OCI-LY1 (cell line): ENCODE data around the gene MIAT.

Source experiments
- H2AFZ ChIP-seq: fragments of 200-600 bp; sonication (generic), shearing (Covaris generic); 2 replicates; pipeline ENCODE4 v1.6.0; 2014; ENCODE audit warnings: antibody characterized with exemption, mild to moderate bottlenecking, low read length
- H3F3A ChIP-seq: fragments of 200-600 bp; sonication (generic), shearing (Covaris generic); 2 replicates; pipeline ENCODE4 v1.6.0; 2014; ENCODE audit warnings: mild to moderate bottlenecking, antibody characterized with exemption, low read length, moderate library complexity; ENCODE audit not compliant: insufficient read depth
- H3K27ac ChIP-seq: fragments of 200-600 bp; sonication (generic); 2 replicates; pipeline ENCODE4 v1.5.1; 2014; ENCODE audit warnings: low read length, mixed run types, mild to moderate bottlenecking, low read depth; ENCODE audit not compliant: poor library complexity, severe bottlenecking
- H3K27me3 ChIP-seq: fragments of 200-600 bp; sonication (generic); 2 replicates; pipeline ENCODE4 v1.6.0; 2014; ENCODE audit warnings: antibody characterized with exemption, mild to moderate bottlenecking, low read length, moderate library complexity; ENCODE audit not compliant: insufficient read depth
- H3K36me3 ChIP-seq: fragments of 200-600 bp; sonication (generic); 2 replicates; pipeline ENCODE4 v1.6.1; 2014; ENCODE audit warnings: mild to moderate bottlenecking, antibody characterized with exemption, low read length, moderate library complexity, mixed read lengths; ENCODE audit not compliant: insufficient read depth
- H3K4me1 ChIP-seq: fragments of 200-600 bp; sonication (generic); 2 replicates; pipeline ENCODE4 v1.5.1; 2014; ENCODE audit warnings: mild to moderate bottlenecking, low read length, moderate library complexity; ENCODE audit not compliant: insufficient read depth, severe bottlenecking
- H3K4me2 ChIP-seq: fragments of 200-600 bp; sonication (generic), shearing (Covaris generic); 2 replicates; pipeline ENCODE4 v1.6.1; 2014; ENCODE audit warnings: low read length
- H3K4me3 ChIP-seq: fragments of 200-600 bp; sonication (generic); 2 replicates; pipeline ENCODE4 v1.5.1; 2014; ENCODE audit warnings: low read length, low read depth, mild to moderate bottlenecking, mixed read lengths; ENCODE audit not compliant: poor library complexity, severe bottlenecking
- H3K79me2 ChIP-seq: fragments of 200-600 bp; shearing (Covaris generic); 2 replicates; pipeline ENCODE4 v1.6.1; 2016; ENCODE audit warnings: mixed run types, low read length, mixed read lengths; ENCODE audit not compliant: insufficient read depth
- H3K9ac ChIP-seq: fragments of 200-600 bp; sonication (generic), shearing (Covaris generic); 2 replicates; pipeline ENCODE4 v1.6.1; 2014; ENCODE audit warnings: mild to moderate bottlenecking, low read length, mixed read lengths
- H3K9me2 ChIP-seq: fragments of 200-600 bp; sonication (generic), shearing (Covaris generic); 2 replicates; pipeline ENCODE4 v1.6.1; 2014; ENCODE audit warnings: low read depth, mild to moderate bottlenecking, low read length, mixed read lengths
- H3K9me3 ChIP-seq: fragments of 200-600 bp; shearing (Covaris generic); 2 replicates; pipeline ENCODE4 v1.6.1; 2014; ENCODE audit warnings: low read length, mixed read lengths
- H4K20me1 ChIP-seq: fragments of 200-600 bp; sonication (generic), shearing (Covaris generic); 2 replicates; pipeline ENCODE4 v1.6.0; 2016; ENCODE audit warnings: mild to moderate bottlenecking, low read length; ENCODE audit not compliant: insufficient read depth
- EZH2 ChIP-seq: fragments of 200-600 bp; sonication (generic), shearing (Covaris generic); IDR thresholded peaks from 2 replicates; pipeline ENCODE4 v1.8.0; 2017; ENCODE audit warnings: borderline replicate concordance, mixed run types, mild to moderate bottlenecking, antibody characterized with exemption, low read length, moderate library complexity, mixed read lengths
- TF ChIP-seq, protein P1 (sequence below): fragments of 200-600 bp; sonication (generic), shearing (Covaris generic); IDR thresholded peaks from 2 replicates; pipeline ENCODE4 v1.5.1; 2017; ENCODE audit warnings: mild to moderate bottlenecking, antibody characterized with exemption, low read length, moderate library complexity, mixed read lengths

Gene MIAT

GRCh38 chr22:26660961-26661578, 3.7 kb downstream of the MIAT start:
- Histone ChIP-seq H3K9ac (no peak overlapping the region), H2AFZ (no peak overlapping the region), H3K4me1 (peaks cover 79% of the 10 kb centered on the region), H3K36me3 (peaks cover 5% of the 10 kb centered on the region; the same call in 1 of the 2 replicates), H3K9me2 (no peaks in the 10 kb centered on the region), H3F3A (peaks cover 4% of the 10 kb centered on the region; the same call in 1 of the 2 replicates), H3K79me2 (no peaks in the 10 kb centered on the region), H3K27me3 (no peaks in the 10 kb centered on the region), H3K4me2 (peak overlapping the region; percentile 17; the same call in 1 of the 2 replicates), H4K20me1 (no peaks in the 10 kb centered on the region), H3K4me3 (no peak overlapping the region), H3K27ac (peak overlapping the region; percentile 77), H3K9me3 (no peaks in the 10 kb centered on the region)
- no peak for TF ChIP-seq EZH2

- no peaks in the 10 kb centered on the region for H3K9me2 ChIP-seq
- H3K4me2 ChIP-seq: peak overlapping the region; percentile 74; the same call in 1 of the 2 replicates
- H3K27me3 ChIP-seq: no peaks in the 10 kb centered on the region
- peaks cover 5% of the 10 kb centered on the region; the same call in 1 of the 2 replicates for H3K36me3 ChIP-seq
- peaks cover 76% of the 10 kb centered on the region for H3K4me1 ChIP-seq
- no peaks in the 10 kb centered on the region for H4K20me1 ChIP-seq
- TF ChIP-seq, protein P1, sequence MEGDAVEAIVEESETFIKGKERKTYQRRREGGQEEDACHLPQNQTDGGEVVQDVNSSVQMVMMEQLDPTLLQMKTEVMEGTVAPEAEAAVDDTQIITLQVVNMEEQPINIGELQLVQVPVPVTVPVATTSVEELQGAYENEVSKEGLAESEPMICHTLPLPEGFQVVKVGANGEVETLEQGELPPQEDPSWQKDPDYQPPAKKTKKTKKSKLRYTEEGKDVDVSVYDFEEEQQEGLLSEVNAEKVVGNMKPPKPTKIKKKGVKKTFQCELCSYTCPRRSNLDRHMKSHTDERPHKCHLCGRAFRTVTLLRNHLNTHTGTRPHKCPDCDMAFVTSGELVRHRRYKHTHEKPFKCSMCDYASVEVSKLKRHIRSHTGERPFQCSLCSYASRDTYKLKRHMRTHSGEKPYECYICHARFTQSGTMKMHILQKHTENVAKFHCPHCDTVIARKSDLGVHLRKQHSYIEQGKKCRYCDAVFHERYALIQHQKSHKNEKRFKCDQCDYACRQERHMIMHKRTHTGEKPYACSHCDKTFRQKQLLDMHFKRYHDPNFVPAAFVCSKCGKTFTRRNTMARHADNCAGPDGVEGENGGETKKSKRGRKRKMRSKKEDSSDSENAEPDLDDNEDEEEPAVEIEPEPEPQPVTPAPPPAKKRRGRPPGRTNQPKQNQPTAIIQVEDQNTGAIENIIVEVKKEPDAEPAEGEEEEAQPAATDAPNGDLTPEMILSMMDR: no peak
- no peak for TF ChIP-seq EZH2
- no peak overlapping the region for H2AFZ ChIP-seq
- H3F3A ChIP-seq: peaks cover 4% of the 10 kb centered on the region; the same call in 1 of the 2 replicates
- no peak overlapping the region for H3K4me3 ChIP-seq
- no peaks in the 10 kb centered on the region for H3K9me3 ChIP-seq
- no peaks in the 10 kb centered on the region for H3K79me2 ChIP-seq
- H3K9ac ChIP-seq: no peak overlapping the region; the same call in 1 of the 2 replicates
- H3K27ac ChIP-seq: peak overlapping the region; percentile 93
Observed at GRCh38 chr22:26662160-26662559, 4.8 kb downstream of the MIAT start.

DNA sequence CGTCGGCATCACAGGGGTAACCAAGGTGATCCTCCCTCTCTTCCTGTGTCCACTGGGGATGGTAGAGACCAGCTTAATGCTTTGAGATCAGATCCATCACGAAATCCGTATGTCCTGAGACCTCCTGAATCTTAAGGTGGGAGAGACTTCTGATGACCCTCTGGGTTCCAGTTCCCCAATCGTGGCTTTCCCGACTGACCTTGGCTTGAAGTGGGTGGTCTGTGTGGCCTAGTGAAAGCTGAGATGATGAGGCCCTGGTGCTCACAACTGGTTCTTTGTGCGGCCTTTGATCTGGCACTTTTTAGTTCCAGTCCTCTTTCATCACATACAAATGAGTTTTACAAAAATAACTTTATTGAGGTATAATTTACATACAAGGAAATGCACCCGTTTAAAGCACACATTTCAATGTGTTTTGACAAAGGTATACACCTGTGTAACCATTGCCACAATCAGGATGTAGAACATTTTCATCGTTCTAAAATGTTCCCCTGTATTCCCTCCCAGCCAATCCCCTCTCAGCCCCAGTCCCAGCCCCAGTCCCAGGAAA, 6.1 kb downstream of the MIAT start:
- Histone ChIP-seq H3K27ac (peak overlapping the region; percentile 93), H3K4me2 (peak overlapping the region; percentile 74), H3K9ac (peak overlapping the region; percentile 62), H4K20me1 (no peaks in the 10 kb centered on the region), H3K79me2 (no peaks in the 10 kb centered on the region), H3K9me3 (no peaks in the 10 kb centered on the region), H3K27me3 (no peaks in the 10 kb centered on the region), H3F3A (peaks cover 4% of the 10 kb centered on the region; the same call in 1 of the 2 replicates), H3K4me1 (peaks cover 63% of the 10 kb centered on the region), H2AFZ (no peak overlapping the region), H3K36me3 (peaks cover 5% of the 10 kb centered on the region; the same call in 1 of the 2 replicates), H3K4me3 (peak overlapping the region; percentile 52), H3K9me2 (no peaks in the 10 kb centered on the region)
- TF ChIP-seq, protein P1: no peak
- TF ChIP-seq EZH2: no peak
